GM21367 (cell line): ENCODE measurements around the gene NPAS3.

Experiments used
- ATAC-seq: cut with Tn5 transposase; IDR thresholded peaks from one replicate; pipeline ENCODE4 v1.9.1; 2021; ENCODE audit not compliant: unreplicated experiment

Gene NPAS3

GRCh38 chr14:33163109-33163508 lies 224.4 kb downstream of the NPAS3 start:
- ATAC-seq: no peak

- no peak for ATAC-seq
Observed at GRCh38 chr14:33163600-33163999, 224.9 kb downstream of the NPAS3 start.

- ATAC-seq: no peak
Observed at GRCh38 chr14:33165144-33165925, 226.7 kb downstream of the NPAS3 start.

GRCh38 chr14:33165926-33166289 lies 227.2 kb downstream of the NPAS3 start:
- no peak for ATAC-seq

- no peak for ATAC-seq
Observed at GRCh38 chr14:33175951-33176350, 237.3 kb downstream of the NPAS3 start.

GRCh38 chr14:33184587-33184986 lies 245.9 kb downstream of the NPAS3 start:
- ATAC-seq: no peak

GRCh38 chr14:33186656-33187055 lies 248.0 kb downstream of the NPAS3 start:
- no peak for ATAC-seq

- no peak for ATAC-seq
Observed at GRCh38 chr14:33188880-33189279, 250.2 kb downstream of the NPAS3 start.

- no peak for ATAC-seq
Observed at GRCh38 chr14:33191855-33192254, 253.2 kb downstream of the NPAS3 start.

GRCh38 chr14:33194551-33194950 lies 255.9 kb downstream of the NPAS3 start:
- ATAC-seq: no peak

GRCh38 chr14:33198684-33199083 lies 260.0 kb downstream of the NPAS3 start:
- no peak for ATAC-seq

- ATAC-seq: no peak
Observed at GRCh38 chr14:33201116-33201515, 262.4 kb downstream of the NPAS3 start.

GRCh38 chr14:33206981-33207380 lies 268.3 kb downstream of the NPAS3 start:
- ATAC-seq: no peak

- no peak for ATAC-seq
Observed at GRCh38 chr14:33207467-33208017, 268.9 kb downstream of the NPAS3 start.

GRCh38 chr14:33210311-33210710 lies 271.6 kb downstream of the NPAS3 start:
- no peak for ATAC-seq

GRCh38 chr14:33218026-33218425 lies 279.3 kb downstream of the NPAS3 start:
- no peak for ATAC-seq

GRCh38 chr14:33219957-33220356 lies 281.3 kb downstream of the NPAS3 start:
- ATAC-seq: no peak

GRCh38 chr14:33229269-33229929 lies 290.7 kb downstream of the NPAS3 start:
- ATAC-seq: no peak

GRCh38 chr14:33230021-33230420 lies 291.3 kb downstream of the NPAS3 start:
- ATAC-seq: no peak

- ATAC-seq: no peak
Observed at GRCh38 chr14:33232031-33232430, 293.4 kb downstream of the NPAS3 start.

GRCh38 chr14:33237115-33237740 lies 298.5 kb downstream of the NPAS3 start:
- no peak for ATAC-seq

- ATAC-seq: no peak
Observed at GRCh38 chr14:33239465-33239864, 300.8 kb downstream of the NPAS3 start.
